SU-DHL-6 (cell line): Measurements from ENCODE around the gene LY6G5B.

ENCODE experiments used
- H2AFZ ChIP-seq: fragments of 200-600 bp; sonication (generic); 2 replicates; pipeline ENCODE4 v1.6.1; 2014; ENCODE audit warnings: low read depth, mild to moderate bottlenecking, moderate library complexity, mixed read lengths, antibody characterized with exemption, low read length; ENCODE audit not compliant: severe bottlenecking
- H3F3A ChIP-seq: fragments of 200-600 bp; shearing (Covaris generic); 2 replicates; pipeline ENCODE4 v1.6.0; 2016; ENCODE audit warnings: antibody characterized with exemption, mild to moderate bottlenecking; ENCODE audit not compliant: insufficient read depth
- H3K27ac ChIP-seq: fragments of 200-600 bp; sonication (generic); 2 replicates; pipeline ENCODE4 v1.5.1; 2016; ENCODE audit warnings: low read depth, mild to moderate bottlenecking, low read length, moderate library complexity, mixed read lengths
- H3K27me3 ChIP-seq: fragments of 200-600 bp; sonication (generic), shearing (Covaris generic); 2 replicates; pipeline ENCODE4 v1.6.0; 2014; ENCODE audit warnings: mild to moderate bottlenecking, low read length
- H3K36me3 ChIP-seq: fragments of 200-600 bp; sonication (generic); 2 replicates; pipeline ENCODE4 v1.6.1; 2014; ENCODE audit warnings: mild to moderate bottlenecking, low read length, mixed read lengths
- H3K4me2 ChIP-seq: fragments of 300-600, 200-600 bp; shearing (Covaris generic), sonication (generic); 2 replicates; pipeline ENCODE4 v1.6.0; 2014; ENCODE audit warnings: low read length, low read depth, mild to moderate bottlenecking; ENCODE audit not compliant: poor library complexity, severe bottlenecking
- H3K4me3 ChIP-seq: fragments of 200-600 bp; sonication (generic); 2 replicates; pipeline ENCODE4 v1.5.1; 2014; ENCODE audit warnings: antibody characterized with exemption, low read length, mild to moderate bottlenecking, mixed read lengths; ENCODE audit not compliant: insufficient read depth, poor library complexity, severe bottlenecking
- H3K79me2 ChIP-seq: fragments of 200-600 bp; sonication (generic); 2 replicates; pipeline ENCODE4 v1.6.1; 2014; ENCODE audit warnings: mild to moderate bottlenecking, low read length, moderate library complexity; ENCODE audit not compliant: insufficient read depth
- H3K9ac ChIP-seq: fragments of 200-600 bp; sonication (generic); 2 replicates; pipeline ENCODE4 v1.7.0; 2014; ENCODE audit warnings: mild to moderate bottlenecking, low read length
- H3K9me2 ChIP-seq: fragments of 200-600 bp; sonication (generic); replicated peaks from 2 replicates; pipeline ENCODE4 v1.6.1; 2014; ENCODE audit warnings: low read length; ENCODE audit not compliant: insufficient read depth
- H3K9me3 ChIP-seq: fragments of 200-600 bp; sonication (generic); 2 replicates; pipeline ENCODE4 v1.6.1; 2014; ENCODE audit warnings: low read length, mixed read lengths; ENCODE audit not compliant: insufficient read depth
- H4K20me1 ChIP-seq: fragments of 200-600 bp; sonication (generic); 2 replicates; pipeline ENCODE4 v1.6.1; 2014; ENCODE audit warnings: low read depth, mild to moderate bottlenecking, antibody characterized with exemption, low read length, moderate library complexity, mixed read lengths
- CTCF ChIP-seq: fragments of 200-600 bp; sonication (generic); IDR thresholded peaks from one replicate; pipeline ENCODE4 v1.5.1; 2017; ENCODE audit warnings: antibody characterized with exemption, mild to moderate bottlenecking, low read length, moderate library complexity; ENCODE audit not compliant: insufficient read depth, poor library complexity, severe bottlenecking
- EZH2phosphoT487 ChIP-seq: fragments of 200-600 bp; sonication (generic), shearing (Covaris generic); conservative IDR thresholded peaks from 2 replicates; pipeline ENCODE4 v1.6.1; 2018; ENCODE audit warnings: mild to moderate bottlenecking, antibody characterized with exemption, low read length, moderate library complexity, mixed read lengths

Gene LY6G5B

DNA sequence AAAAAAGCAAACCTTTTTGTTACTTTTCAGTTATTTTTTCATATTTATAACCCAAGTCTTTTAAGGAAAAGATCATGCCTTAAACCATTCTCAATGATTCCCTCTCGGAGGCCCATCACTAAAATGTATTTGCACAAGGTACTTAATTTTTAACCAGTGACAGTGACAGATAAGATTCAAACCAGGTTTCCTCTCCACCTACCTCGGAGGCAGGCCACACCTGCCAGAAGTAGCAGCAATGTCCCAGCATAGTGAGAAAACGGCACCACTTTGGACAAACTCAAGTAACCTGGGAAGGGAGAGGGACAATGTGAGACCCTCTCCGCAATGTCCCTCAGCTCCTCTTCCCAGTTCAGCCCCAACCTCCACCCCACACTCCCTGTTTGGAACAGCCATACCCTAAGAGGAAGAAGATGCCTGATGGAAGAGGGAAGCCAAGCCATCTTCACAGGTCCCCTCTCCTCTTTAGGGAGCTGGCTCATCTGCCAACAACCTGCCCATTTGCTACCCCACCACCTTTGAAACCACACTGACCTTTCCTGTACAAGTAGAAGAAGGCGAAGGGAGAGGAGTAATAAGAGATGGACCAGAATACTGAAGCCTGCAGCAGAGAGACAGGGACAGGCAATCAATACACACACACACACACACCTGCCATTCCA lies 31.1 kb downstream of the LY6G5B start:
- no peaks in the 10 kb centered on the region for H3K27me3 ChIP-seq
- H3K79me2 ChIP-seq = peaks cover 26% of the 10 kb centered on the region
- H3K9me3 ChIP-seq = no peaks in the 10 kb centered on the region
- no peaks in the 10 kb centered on the region for H4K20me1 ChIP-seq
- TF ChIP-seq CTCF = no peak
- TF ChIP-seq EZH2phosphoT487 = no peak
- H3K27ac ChIP-seq = no peak overlapping the region
- H2AFZ ChIP-seq = no peak overlapping the region
- no peak overlapping the region for H3K4me3 ChIP-seq
- H3K9me2 ChIP-seq = no peaks in the 10 kb centered on the region
- H3K4me2 ChIP-seq = peak overlapping the region; percentile 84
- 0 out of 2 replicates have a peak, but pooled peaks cover 2% of the 10 kb centered on the region for H3K36me3 ChIP-seq
- H3F3A ChIP-seq = peaks cover 13% of the 10 kb centered on the region
- no peak overlapping the region for H3K9ac ChIP-seq

DNA sequence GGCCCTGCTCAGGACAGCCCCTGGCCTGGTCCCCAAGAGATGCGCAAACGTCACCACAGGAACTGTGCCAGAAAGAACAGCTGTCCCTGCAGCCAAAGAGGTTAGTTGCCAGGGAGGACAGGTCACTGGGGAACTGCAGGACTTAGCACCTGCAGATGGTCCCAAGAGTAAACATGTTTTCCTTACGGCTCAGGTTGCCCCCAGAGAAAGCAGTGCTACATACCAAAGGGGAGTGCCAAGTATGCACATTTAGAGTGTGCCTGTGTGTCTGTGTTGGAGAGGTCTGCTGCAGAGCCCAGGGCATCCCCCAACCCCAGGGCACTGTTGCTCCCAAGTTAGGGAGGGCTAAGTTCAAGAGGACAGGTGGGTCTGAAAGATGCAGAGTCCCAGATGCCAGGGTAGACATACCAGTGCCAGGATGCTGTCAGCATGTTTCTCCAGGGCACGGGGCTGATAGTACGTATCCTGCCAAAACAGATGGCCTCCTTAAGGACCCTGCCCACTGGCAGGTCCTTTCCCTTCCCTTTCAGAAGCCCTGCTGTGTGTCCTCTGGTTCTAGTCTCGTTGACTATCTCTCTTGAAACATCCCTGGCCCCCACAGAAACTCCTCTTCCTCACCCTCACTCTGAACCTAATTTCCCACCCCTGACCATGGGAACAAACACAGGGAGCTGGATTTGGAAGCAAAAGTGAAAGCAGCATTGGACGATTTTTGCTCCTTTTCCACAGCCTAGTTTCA lies 32.1 kb downstream of the LY6G5B start:
- Histone ChIP-seq H3K4me3 (peak overlapping the region; percentile 82), H3K27ac (peak overlapping the region; percentile 75; the same call in 1 of the 2 replicates), H3K36me3 (0 out of 2 replicates have a peak, but pooled peaks cover 2% of the 10 kb centered on the region), H3K27me3 (no peaks in the 10 kb centered on the region), H3K79me2 (peaks cover 26% of the 10 kb centered on the region), H4K20me1 (no peaks in the 10 kb centered on the region), H3K4me2 (peak overlapping the region; percentile 84), H3K9ac (peak overlapping the region; percentile 80), H3F3A (peaks cover 13% of the 10 kb centered on the region), H3K9me2 (no peaks in the 10 kb centered on the region), H3K9me3 (no peaks in the 10 kb centered on the region), H2AFZ (peak overlapping the region; percentile 71)
- TF ChIP-seq CTCF = no peak
- no peak for TF ChIP-seq EZH2phosphoT487

DNA sequence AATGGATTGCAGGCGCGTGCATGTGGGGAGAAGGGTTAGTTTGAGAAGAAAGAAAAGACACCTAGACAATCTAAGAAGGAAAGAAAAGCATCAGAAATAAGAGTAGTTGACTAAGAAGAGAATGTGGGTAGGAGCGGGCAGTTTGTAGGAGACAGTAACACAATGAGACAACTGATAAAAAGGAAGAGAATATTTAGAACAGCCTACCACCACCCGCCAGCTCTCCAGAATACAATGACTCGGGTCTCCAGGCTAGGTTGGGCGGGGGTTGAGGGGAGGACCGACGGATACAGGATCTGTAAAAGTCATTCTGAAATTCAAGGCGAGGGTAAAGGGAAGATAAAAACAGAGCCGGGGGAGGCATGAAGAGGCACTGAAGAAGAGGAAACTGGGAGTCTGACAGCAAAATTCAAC lies 32.6 kb downstream of the LY6G5B start:
- Histone ChIP-seq H3K27me3 (no peaks in the 10 kb centered on the region), H3K9ac (peak overlapping the region; percentile 80), H3K79me2 (peaks cover 26% of the 10 kb centered on the region), H3K4me2 (peak overlapping the region; percentile 84), H3K4me3 (peak overlapping the region; percentile 82), H4K20me1 (no peaks in the 10 kb centered on the region), H3K9me2 (no peaks in the 10 kb centered on the region), H2AFZ (peak overlapping the region; percentile 71), H3F3A (peaks cover 13% of the 10 kb centered on the region), H3K36me3 (0 out of 2 replicates have a peak, but pooled peaks cover 2% of the 10 kb centered on the region), H3K9me3 (no peaks in the 10 kb centered on the region), H3K27ac (peak overlapping the region; percentile 75)
- TF ChIP-seq CTCF (no peak), EZH2phosphoT487 (no peak)
